Gastrocnemius medialis (tissue), 4 donors: Measurements from ENCODE around the gene NACA.

Experiments used
- POLR2A ChIP-seq, 2 donors: fragments of 450-650 bp; IDR thresholded peaks; one replicate each; pipeline ENCODE4 v1.6.1; 2017; ENCODE audit warnings: antibody characterized with exemption in 2 of 2, mild to moderate bottlenecking in 2 of 2, moderate library complexity in 2 of 2
- TF ChIP-seq, protein P1 (sequence below), 5 experiments: fragments of 450-650 bp in 3 of 5; fragments of 200-600 bp in 2 of 5; sonication (generic) in 2 of 5; IDR thresholded peaks in 4 of 5; conservative IDR thresholded peaks in 1 of 5; 1 replicate in 4 of 5; 2 replicates in 1 of 5; pipeline ENCODE4 v1.5.1; 2016 to 2019; ENCODE audit warnings: antibody characterized with exemption in 5 of 5, mild to moderate bottlenecking in 3 of 5, moderate library complexity in 3 of 5

DNA sequence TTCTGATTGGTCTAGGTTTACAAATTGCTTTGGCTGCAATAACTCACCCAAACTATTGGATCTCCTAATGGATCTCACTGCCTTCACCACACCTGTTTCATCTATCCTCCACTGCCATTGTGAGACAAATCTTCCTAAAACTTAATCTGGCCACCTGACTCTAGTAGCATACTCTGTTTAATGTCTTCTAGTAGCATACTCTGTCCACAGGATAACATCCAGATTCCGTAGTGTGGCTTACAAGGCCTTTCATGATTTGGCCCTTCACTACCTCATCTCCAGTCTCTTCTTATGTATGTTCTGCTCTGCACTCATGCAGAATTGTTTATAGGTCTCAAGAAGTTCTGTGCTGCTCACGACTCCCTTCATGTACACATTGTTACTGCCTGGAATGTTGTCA is 48.0 kb upstream of the NACA start:
- TF ChIP-seq, protein P1, sequence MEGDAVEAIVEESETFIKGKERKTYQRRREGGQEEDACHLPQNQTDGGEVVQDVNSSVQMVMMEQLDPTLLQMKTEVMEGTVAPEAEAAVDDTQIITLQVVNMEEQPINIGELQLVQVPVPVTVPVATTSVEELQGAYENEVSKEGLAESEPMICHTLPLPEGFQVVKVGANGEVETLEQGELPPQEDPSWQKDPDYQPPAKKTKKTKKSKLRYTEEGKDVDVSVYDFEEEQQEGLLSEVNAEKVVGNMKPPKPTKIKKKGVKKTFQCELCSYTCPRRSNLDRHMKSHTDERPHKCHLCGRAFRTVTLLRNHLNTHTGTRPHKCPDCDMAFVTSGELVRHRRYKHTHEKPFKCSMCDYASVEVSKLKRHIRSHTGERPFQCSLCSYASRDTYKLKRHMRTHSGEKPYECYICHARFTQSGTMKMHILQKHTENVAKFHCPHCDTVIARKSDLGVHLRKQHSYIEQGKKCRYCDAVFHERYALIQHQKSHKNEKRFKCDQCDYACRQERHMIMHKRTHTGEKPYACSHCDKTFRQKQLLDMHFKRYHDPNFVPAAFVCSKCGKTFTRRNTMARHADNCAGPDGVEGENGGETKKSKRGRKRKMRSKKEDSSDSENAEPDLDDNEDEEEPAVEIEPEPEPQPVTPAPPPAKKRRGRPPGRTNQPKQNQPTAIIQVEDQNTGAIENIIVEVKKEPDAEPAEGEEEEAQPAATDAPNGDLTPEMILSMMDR (IDR thresholded peaks at IDR 0.05 in 4 of 5, conservative IDR thresholded peaks at IDR 0.05 in 1 of 5), result no peak
- no peak for TF ChIP-seq POLR2A (IDR thresholded peaks at IDR 0.05)
